ENCODE measurements around the gene VWA5A.
A peak's percentile ranks its signal among the peaks of the same experiment; 100 is the strongest.
"Not testable (repeated sequence)": the region's sequence is repeated elsewhere in the genome, so short reads cannot be mapped to it uniquely, and the experiment has no call there.

Gene VWA5A

DNA sequence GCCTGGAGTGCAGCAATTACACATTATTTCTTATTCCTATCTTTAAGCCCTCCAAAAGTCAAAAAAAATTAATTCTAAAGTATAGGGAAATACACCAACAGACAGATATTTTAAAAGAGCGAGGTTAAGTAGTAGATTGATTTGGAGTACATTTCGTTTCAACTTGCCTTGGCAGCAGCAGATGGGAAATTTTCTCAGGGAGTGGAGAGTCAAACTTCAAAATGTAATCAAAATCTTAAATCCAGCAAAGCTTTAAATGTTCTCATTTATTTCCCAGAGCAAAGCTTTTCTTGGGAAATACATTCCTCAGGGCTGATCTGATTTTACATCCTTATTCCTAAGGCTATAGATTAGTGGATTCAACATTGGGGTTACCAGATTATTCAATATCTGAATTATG, 21.9 kb upstream of the VWA5A start:
- DNase-seq: no peak

DNA sequence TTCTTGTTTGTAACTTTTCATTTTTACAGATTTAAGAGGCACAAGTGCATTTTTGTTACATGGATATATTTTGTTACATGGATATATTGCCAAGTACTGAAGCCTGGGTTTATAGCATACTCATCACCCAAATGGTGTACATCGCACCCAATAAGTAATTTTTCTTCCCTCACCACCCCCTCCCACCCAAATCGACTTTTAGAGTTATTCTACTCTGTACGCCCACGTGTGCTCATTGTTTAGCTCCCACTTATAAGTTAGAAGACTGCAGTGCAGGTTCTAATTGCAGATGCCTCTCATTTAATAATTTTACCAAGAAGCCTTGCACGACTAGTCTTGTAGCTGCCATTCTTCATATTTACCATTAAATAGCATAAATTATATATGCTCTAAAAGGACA, 20.5 kb upstream of the VWA5A start:
- no peak for DNase-seq

DNA sequence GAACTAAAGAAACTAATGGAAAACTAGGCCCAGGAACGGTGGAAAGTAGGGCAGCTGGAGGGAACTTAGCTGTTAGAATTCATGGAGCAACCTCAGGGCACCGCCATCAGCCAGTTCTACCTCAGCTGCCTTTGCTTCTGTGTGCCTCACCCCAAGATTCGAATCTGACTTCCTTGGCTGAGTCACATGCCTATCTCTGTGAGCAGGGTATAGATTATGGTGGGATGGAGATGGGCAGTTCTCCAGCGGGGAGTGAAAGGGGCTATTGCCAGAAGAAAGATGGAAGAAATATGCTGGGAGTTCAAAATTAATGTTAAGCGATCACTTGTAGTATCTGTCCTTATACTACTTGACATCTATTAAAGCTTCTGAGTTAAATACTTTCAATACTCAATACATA, 18.9 kb upstream of the VWA5A start:
- no peak for DNase-seq

DNA sequence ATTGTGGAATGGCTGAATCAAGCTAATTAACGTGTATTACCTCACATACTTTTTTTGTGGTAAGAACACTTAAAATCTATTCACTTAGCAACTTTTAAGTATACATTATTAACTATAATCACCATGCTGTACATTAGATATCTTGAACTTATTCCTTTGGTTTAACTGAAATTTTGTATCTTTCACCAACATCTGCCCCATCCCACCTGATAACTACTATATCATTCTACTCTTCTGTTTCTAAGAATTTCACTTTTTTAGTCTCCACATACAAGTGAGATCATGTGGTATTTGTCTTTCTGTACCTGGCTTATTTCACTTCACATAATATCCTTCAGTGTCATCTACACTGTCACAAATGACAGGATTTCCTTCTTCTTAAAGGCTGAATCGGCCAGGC, 17.1 kb upstream of the VWA5A start:
- DNase-seq: no peak

DNA sequence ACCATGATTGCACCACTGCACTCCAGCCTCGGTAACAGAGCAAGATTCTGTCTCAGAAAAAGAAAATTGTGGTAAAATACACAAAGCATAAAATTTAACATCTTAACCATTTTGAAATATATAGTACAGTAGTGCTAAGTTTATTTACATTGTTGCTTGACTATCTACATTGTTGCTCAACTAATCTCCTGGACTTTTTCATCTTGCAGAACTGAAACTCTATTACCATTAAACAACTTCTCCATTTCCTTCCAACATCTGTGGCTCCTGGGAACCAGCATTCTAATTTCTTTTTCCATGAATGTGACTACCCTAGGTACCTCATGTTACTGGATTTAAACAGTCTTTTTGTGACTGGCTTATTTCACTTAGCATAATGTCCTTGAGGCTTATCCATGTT, 13.5 kb upstream of the VWA5A start:
- DNase-seq: no peak

DNA sequence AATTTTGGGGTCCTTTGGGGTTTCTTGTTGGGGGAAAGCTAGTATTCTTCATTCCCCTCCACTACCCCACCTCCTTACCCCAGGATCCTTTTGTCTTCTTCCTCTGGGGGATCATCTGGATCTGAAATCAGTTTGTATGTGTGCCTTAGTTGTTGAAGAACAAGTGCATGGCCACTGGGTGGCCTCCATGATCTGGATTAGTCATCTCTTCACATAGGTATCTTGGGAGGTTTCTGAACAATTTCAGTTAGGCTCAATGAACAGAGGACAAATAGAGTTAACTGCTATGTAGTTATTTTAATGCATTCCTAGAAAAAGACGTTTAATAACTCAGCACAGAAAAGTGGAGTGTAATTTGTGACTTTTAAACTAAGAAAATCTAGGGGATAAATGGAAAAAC, 7.1 kb upstream of the VWA5A start:
- peak; percentile 46 for DNase-seq

DNA sequence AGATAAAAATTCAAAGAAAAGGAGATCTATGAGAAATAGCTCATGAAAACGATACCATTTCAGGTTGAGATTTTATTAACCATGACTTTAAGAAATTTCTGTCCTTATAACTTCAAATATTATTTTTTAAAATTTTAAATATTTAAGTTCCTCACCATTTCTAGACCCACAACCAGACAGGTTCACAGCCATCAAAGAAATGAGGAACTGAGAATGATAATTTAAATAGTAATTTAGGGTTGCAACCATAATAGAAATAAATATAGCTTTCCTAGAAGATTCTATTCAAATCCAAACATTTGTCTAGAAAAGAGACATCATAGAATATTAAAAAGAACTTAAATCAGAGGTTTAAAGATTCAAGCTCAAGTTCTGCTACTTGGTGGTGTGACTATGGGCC, 5.9 kb upstream of the VWA5A start:
- no peak for DNase-seq

DNA sequence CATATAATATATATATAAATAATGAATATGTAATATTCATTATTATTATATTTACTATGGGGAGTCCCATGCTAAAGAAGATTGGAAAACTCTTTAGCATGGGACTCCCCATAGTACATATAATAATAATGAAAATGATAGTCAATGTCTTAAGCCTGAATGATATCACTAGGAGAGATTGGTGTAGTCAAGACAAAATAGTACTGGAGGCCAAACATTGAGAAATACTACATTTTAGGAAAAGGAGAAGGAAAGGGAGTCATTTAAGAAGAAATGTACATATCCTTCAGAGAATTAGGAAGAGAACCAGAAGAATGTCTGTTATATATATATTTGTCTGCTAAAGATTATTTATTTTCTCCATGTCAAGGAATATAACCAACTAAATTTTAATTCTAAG, 5.0 kb upstream of the VWA5A start:
- no peak for DNase-seq

DNA sequence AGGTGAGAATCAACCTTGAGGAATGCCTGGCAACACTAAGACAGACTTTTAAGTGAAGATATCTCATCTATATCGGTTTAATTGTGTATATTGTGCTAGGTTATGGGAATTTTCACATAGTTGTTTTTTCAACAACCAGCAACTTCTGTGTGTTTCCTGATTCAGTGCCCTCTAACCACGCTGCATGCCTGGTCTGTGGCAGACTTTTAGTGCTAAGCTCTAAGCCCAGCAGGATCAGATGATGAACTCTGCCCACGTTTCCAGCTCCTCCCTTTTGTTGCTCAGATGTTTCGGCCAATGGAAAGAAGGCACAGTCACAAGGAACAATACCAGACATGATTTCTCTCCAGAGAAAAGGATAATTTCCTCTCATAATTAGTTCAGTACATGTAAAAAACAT, 1.4 kb upstream of the VWA5A start:
- DNase-seq: no peak

DNA sequence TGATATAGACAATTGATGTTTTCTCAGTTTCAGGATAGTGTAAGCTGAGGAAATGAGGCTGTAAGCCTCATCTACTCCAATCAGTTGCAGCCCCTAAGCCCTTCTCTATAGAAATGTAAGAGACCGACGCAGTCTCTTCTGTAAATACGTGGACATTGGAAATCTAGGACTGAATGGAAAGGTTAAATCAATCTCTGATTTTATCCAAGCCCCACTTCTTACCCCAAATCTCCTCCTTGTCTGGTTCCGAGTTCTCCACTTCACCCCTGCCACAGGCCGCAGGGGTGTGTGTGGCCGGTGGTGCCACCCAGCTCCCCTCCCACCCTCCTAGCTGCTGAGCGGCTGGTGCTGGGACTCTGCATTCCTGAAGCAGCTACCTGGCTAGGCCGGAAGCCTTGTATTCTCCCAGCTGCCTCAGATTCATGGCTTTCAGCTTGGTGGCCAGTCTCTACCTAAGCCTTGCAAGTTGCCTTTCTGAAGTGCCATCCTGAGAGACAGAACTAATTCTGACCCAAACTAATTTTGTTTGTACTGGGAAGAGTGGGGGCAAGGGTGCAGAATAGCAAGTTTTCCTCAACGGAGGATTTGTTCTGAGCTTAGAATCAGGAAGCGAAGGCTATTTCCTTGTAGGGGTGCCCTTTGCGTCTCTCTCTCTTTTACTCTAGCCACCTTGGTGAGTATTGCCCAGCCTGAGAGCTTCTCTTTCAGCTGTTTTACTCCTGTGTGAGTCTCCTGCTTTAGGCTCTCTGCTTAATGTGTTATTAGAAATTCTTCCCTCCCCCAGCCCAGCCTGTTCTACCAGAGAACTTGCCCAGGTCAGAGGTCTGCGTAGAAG, 749 bp downstream of the VWA5A start:
- DNase-seq: no peak

DNA sequence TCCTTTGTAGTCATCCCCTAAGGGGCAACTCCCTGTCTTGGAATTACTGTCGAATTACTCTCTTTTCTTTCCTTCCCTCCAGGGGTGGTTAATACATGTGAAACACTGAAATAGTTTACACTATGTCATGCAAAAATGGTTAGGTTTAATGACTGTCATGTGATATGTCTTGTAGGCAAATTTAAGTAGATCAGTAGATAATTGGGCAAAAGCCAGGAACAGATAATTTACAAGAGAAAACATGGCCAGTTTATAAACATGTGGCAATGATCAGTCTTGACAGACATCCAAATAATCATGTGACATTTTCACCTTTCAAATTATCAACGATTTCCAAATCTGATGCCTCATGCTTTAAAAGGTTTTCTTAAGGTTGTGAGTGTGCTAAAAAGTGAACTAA, 3.9 kb downstream of the VWA5A start:
- DNase-seq: no peak

DNA sequence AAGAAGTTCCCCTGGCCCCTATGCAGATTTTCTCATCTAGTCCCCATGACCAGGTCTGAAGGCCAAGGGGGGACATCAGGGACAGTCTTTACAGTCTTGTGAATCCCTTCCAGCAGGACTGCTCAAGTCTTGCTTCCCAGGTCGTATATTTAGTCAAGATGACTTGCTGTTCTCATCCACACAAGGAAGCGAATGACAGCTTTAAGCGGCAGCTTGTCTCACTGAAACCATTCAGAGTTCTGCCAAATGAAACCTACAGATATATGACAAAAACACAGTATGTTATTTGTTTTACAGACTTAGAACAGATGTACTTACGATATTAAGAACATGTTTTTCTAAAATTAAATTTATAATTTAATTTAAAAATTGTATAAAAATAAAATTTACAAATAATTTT, 5.6 kb downstream of the VWA5A start:
- no peak for DNase-seq

DNA sequence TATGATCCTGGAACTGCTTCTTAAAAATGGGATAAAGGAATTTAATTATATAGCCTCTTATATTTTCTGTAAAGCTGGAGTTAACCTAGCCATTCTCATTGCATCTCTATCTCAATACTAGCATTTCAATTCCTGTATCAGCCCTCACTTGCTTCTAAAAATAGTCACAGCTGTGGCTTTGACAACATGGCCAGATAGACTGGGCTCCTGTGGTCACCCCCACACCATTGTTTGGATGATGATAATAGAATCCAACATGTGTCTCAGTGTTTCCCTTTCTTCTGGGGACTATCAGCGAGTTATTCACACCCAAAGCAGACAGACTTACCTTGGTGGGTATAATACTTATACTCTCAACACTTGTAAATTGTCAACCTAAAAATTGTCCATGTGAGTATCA, 6.9 kb downstream of the VWA5A start:
- no peak for DNase-seq

DNA sequence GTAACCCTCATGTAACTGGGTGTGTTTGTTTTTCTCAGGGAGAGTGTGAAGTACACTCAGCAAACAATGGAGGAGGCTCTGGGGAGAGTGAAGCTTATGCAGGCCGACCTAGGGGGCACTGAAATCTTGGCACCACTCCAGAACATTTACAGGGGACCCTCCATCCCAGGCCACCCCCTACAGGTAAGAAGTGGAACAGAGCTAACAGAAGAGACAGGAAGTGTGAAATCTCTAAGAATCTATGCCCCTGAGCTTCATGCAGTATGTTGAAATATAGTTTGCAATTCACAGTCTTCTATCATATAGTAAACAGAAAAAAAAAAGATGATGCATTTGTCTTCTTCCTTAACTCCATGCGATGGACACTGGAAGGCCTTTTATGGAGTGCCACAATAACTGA, 8.4 kb downstream of the VWA5A start:
- DNase-seq: no peak

DNA sequence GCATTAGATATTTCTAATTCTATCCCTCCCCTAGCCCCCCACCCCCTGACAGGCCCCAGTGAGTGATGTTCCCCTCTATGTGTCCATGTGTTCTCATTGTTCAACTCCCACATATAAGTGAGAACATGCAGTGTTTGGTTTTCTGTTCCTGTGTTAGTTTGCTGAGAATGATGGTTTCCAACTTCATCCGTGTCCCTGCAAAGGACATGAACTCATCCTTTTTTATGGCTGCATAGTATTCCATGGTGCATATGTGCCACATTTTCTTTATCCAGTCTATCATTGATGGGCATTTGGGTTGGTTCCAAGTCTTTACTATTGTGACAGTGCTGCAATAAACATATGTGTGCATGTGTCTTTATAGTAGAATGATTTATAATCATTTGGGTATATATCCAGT, 11.9 kb downstream of the VWA5A start:
- DNase-seq: not testable (repeated sequence)

DNA sequence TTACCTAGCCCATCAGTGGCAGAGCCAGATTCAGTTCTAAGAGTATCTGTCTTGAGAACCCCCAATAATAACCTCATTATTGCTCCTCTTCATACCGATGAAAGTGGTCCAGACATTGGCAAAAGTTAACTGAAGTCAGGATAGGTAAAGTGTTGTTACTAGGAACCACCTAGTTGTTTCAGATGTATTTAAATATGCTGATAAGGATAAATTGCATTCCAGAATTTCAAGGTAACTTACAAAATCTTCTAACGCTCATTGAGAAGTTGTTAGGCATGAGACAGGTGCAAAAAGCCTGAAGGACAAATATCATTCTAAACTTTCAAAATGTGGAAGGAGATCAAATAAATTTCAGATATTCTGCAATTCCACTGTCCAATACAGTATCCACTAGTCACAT, 27.8 kb downstream of the VWA5A start:
- no peak for DNase-seq

DNA sequence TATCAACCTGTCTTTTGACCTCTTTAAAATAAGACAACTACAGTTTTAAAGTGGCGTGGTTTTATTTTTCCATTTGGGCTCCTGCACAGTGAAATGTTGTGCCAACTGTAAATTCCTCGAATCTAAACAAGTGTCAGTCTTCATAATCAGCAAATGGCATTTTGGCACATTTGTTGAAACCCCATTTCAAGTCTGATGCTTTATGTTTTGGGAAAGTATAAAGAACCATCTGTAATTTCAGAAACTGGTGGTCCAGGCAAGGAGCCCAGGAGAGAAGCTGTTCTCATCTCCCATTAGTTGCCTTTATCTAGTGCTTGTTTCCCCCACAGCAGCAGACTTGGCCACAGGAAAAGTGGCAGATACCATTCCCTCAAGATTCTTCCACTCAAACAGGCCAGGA, 32.7 kb downstream of the VWA5A start:
- DNase-seq: no peak

DNA sequence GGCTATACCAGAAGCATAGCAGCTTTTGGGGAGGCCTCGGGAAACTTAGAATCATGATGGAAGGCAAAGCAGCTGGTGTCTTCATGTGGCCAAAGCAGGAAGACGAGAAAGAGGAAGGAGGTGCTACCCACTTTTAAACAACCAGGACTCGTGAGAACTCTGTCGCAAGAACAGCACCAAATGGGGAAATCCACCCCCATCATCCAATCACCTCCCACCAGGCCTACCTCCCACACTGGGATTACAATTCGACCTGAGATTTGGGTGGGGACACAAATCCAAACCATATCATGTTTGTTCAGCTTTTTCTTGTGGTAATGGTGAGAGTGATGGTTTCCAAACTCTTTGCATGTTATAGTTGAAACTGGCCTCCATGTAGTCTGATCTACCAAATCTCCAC, 35.4 kb downstream of the VWA5A start:
- no peak for DNase-seq

DNA sequence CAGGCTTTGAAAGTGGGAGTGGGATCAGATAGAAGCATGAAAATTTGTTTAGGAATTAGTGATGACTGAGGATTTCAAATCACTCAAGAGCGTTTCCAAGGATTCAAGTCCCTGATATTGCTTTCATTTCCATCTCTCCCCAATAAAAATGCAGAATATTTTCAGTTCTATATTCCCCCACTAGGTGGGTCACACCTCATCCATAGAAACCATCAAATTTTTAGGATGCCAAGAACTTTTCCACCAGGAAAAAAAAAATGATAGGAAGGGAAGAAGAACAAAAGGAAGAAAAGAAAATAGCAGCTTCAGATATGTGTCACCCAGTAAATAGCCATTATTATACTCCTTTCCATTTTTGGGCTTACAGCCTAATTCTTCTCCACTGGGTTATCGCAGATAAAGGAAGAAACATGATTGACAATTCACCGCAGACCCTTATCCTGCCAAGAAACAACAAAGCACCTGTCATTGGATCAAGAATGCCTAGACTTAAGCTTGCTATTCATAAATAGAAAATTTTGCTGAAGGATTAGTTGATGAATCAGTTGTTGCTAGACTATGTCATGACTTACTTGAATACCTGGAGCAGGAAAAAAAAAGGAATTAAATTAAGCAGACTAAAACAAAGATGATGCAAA, 37.6 kb downstream of the VWA5A start:
- DNase-seq: no peak

DNA sequence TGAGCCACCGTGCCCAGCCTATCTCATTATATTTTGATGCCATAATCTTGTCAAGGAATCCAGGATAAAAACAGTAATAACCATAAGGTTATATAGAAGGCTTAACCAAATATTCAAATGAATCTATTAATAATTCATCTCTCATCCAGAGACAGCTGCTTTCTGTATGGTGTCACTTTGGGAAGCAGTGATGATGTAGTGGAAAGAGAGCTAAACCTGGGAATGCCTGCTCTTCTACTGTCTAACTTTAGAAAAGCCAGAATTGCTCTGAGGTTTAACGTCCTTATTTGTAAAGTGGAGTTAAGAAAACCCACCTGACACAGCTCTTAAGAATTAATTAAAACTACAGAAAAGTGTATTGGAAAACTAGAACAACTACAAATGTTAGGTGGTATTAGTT, 38.6 kb downstream of the VWA5A start:
- DNase-seq: no peak

DNA sequence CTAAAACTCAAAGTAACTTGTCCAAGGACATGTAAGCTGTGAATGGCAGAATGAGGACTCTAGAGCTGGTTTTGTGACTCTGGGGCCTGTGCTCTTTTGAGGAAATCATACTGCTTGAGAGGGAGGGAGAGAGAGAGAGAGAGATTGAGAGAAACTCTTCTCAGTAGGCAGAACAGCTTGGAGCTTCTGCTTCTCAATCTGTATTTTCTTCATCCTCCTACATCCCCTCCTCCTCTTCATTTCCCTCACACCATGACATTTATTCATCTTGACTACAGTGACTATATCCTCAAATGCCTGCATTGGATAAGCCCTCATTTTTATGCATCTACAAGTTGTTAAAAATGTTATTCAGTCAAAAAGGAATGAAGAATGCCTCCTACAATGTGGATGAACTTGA, 44.2 kb downstream of the VWA5A start:
- no peak for DNase-seq

DNA sequence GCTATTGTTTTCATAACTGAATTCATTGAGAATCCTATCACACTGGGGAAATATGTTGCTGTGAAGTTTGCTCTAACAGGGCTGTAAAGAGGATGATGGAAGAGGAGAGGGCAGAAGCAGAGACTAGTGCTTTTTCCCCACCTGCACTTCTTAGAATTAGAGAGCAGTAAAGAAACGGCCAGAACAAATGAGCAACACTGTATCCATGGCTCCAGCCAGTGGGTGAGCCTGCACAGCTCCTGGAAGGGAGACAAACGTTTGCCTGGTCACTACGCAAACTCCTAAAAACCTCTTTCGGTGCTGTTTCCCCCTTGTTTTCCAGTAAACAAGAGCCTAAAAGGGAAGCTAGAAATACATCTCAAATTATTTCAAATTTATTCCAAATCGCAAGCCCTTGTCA, 45.7 kb downstream of the VWA5A start:
- no peak for DNase-seq

DNA sequence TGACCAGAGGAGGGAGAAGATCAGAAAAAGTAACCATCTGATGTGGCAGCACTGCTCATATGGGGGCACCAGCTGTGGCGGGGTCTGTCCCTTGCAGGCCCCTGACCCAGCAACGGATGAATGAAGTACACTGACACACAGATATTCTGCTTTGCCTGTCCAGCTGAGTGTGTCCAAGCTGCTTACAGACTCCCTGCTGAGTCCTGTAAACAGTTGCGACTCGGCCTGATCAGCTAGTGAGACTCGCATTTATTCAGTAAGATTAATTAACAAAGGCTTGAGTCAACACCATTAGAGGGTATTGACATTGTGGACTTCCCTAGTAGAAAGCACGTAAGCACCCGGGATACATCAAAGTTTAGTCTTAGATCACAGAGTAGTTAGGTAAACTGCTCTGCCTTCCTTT, 52.6 kb downstream of the VWA5A start:
- no peak for DNase-seq

DNA sequence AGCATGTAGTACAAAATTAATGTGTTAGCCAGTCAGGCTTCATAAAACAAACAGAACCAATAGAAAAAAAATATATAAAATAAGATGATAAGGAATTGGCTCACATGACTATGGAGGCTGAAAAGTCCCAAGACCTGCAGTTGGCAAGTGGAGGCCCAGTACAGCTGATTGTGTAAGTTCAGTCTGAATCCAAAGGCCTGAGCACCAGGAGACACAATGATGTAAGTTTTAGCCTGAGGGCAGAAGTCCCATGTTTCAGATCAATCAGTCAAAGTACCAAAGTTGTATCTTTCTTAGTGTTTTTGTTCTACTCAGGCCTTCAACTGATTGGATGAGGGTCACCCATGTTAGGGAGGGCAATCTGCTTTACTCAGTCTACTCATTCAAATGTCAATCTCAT, 53.5 kb downstream of the VWA5A start:
- DNase-seq: no peak

DNA sequence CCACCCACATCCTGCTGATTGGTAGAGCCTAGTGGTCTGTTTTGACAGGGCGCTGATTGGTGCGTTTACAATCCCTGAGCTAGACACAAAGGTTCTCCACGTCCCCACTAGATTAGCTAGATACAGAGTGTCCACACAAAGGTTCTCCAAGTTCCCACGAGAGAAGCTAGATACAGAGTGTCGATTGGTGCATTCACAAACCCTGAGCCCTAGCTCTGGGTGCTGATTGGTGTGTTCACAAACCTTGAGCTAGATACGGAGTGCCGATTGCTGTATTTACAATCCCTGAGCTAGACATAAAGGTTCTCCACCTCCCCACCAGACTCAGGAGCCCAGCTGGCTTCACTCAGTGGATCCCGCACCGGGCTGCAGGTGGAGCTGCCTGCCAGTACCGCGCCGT, 55.1 kb downstream of the VWA5A start:
- DNase-seq: not testable (repeated sequence)

Measured in HCEC 1CT (cell line).